Dedifferentiated amniotic fluid mesenchymal stem cell (primary cell): ENCODE results near the gene STIMATE.

Experiments used
- DNase-seq: peaks from one replicate; pipeline ENCODE4 v3.0.0-alpha.2; 2016; ENCODE audit errors: extremely low spot score

The STIMATE gene

DNA sequence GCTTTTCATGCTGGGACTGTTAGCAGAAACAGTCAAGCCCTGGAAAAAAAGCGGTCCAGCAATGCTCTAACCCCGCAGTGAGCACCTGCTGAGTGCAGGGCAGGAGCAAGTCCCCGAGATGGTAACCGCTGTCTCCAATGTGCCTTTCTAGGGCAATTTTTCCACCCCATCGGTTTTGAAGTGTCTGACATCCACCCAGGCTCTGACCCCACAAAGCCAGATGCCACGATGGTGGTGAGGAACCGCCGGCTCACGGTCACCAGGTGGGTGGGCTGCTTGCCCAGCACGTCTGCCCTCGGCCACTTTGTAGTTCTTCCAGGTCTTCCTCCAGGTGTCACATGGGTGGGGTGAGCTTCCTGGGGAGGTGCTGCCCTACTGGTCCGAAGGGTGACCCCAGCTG, 106.0 kb downstream of the STIMATE start:
- no peak for DNase-seq

DNA sequence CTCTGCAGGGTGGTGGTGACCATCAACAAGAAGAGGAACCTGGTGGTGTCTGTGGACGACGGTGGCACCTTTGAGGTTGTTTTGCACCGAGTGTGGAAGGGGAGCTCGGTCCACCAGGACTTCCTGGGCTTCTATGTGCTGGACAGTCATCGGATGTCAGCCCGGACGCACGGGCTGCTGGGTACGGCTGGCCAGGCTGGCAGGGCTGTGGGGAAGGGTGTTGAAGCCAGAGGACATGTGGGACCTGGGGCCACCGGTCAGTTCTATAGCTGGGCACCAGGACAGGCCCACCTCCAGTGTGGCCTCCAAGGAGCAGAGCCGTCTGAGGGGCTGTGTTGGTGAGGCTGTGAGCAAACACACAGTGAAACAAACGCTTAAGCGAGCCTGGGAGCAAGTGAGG, 106.6 kb downstream of the STIMATE start:
- DNase-seq = no peak

DNA sequence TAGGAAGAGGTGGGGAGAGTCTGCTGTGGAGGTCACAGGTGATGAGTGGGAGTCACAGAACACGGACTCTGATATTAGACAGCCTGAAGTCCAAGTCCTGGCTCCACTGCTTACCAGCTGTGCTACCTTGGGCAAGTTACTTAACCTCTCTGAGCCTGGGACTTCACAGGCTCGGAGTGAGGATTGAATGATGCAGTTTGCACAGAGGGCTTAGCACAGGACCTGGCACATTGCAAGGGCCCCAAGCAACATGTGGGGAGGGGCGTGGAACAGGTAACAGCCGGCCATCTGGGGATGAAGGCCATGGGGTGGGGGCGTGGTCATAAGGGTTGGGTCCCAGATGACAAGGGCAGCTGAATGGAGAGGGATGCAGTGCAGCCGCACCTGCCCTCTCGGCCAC, 107.0 kb downstream of the STIMATE start:
- no peak for DNase-seq

DNA sequence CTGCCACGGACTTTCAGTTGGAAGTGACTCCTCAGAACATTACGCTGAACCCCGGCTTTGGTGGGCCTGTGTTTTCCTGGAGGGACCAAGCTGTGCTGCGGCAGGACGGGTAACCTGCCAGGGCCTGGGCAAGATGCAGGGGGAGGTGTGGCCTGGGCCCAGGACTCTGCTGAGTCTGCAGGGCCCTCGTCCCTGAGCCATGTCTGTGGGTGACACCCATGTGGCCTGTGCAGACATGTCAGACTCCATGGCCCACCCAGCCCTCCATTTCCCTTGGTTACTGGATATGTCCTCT, 107.7 kb downstream of the STIMATE start:
- no peak for DNase-seq

DNA sequence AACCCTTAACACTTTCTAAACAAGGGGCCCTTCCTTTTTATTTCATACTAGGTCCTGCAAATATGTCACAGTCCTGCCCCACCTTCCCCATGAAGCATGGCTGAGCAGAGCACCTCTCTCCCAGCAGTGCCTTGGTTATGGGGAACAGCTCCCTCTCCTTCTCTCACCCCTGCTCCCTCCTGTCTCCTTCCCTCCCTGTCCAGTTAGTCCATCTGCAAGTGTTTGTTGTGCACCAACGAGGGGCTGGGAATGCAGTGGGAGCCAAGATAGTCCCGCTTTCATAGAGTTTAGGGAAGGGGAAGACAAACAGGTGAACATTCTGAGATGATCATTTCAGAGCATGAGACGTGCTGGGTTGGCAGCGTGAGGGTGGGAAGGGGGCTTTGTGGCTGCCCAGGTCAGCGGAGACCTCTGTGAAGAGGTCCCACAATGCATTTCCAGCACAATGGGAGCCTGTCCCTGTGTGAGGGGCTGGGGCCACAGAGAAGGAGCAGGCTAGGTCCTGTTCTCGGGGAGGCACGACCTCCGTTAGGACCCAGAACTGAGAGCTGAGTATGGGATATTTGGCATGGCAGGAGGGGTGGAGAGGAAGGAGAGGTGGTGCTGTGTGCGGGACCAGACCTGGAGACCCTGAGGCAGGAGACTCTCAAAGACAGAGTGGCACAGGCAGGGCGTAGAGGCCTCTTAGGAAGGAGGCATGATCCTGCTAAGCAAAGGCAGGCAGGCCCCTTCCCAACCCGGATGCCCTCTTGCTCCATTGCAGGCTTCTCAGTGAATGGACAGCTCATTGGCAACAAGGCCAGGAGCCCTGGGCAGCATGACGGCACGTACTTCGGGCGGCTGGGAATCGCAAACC, 108.2 kb downstream of the STIMATE start:
- DNase-seq = no peak

DNA sequence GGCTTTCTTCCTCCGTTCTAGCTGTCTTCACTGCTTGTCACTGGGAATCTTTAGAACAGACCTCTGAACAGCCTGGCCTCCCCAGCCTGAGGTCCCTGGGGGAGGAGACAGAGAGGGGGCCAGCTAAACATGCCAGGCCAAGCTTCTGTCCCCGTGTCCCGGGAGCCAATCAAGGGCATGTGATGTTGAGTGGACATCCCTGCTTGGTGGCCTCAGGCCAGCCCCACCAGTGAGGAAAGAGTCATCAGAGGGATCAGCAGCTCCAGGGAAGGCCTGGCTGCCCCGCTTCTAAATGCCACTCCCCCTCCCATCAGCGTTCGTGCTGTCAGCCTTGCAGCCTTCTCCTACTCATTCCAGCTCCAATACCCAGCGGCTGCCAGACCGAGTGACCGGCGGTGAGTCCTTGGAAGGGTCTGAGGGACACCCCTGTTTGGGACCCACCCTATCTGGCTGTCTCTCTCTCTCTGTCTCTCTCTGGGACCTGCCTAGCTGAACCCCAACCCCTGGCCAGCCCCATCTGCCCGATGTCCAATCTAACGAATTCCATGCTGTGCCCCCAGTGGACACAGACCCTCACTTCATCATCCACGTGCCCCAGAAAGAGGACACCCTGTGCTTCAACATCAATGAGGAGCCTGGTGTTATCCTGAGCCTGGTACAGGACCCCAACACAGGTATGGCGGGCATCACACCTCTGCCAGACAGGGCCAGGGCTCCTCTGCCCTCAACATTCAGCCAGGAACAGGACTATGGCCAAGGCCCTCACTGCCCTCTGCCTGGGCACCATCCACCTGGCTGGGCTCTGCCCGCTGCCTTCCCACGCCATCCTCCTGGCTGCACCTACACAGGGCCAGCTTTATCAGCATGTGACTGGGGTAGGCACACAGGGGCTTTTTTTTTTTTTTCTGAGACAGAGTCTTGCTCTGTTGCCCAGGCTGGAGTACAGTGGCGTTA, 109.4 kb downstream of the STIMATE start:
- no peak for DNase-seq

DNA sequence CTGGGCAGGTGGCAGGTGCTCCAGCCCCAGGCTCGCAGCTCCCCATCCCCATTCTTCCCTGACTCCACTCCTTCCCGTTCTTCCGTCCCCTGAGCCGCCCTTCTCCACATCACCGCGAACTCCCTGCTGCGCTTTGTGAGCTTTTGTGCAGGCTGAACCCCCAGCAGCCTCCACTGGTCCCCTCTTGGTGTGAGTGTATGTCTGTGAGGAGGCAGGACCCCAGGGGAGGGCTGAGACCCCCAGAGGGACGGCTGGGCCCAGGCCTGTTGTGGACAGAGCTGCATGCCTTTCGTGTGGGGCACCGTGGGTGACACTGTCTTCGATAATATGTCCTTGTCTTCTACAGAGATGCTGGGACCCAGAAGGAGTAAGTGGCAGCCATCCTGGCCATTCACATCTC, 110.1 kb downstream of the STIMATE start:
- no peak for DNase-seq
